ENCODE data around the gene ZBED3.

DNA sequence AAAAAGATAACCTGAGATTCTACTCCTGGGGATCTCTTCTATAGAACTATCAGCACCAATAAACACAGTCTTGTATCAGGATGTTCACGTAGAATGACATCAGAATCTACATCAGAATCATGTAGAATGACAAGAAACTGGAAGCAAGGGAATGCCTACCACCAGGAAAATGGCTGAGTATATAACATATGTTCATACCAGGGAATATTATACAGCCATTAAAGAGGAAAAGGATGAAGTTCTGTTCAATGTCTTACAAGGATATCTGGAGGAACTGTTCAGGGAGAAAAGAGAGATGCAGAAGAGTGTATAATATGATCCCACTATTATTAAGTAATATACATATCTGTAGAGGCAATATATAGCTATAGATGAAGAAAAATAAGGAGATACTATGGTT is 4.8 kb downstream of the ZBED3 start:
- TF ChIP-seq POLR2AphosphoS5 (IDR thresholded peaks at IDR 0.05; ENCODE audit: insufficient read depth, low read depth, low read length), result no peak
- TF ChIP-seq, protein P1, sequence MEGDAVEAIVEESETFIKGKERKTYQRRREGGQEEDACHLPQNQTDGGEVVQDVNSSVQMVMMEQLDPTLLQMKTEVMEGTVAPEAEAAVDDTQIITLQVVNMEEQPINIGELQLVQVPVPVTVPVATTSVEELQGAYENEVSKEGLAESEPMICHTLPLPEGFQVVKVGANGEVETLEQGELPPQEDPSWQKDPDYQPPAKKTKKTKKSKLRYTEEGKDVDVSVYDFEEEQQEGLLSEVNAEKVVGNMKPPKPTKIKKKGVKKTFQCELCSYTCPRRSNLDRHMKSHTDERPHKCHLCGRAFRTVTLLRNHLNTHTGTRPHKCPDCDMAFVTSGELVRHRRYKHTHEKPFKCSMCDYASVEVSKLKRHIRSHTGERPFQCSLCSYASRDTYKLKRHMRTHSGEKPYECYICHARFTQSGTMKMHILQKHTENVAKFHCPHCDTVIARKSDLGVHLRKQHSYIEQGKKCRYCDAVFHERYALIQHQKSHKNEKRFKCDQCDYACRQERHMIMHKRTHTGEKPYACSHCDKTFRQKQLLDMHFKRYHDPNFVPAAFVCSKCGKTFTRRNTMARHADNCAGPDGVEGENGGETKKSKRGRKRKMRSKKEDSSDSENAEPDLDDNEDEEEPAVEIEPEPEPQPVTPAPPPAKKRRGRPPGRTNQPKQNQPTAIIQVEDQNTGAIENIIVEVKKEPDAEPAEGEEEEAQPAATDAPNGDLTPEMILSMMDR (IDR thresholded peaks at IDR 0.05; ENCODE audit: extremely low read depth in 1 of 2, insufficient read depth in 1 of 2, low read depth in 1 of 2, low read length in 2 of 2), result no peak
- no peak for TF ChIP-seq EZH2 (IDR thresholded peaks at IDR 0.05; ENCODE audit: borderline replicate concordance, low read depth, low read length, severe bottlenecking)
- no peak for TF ChIP-seq POLR2A (IDR thresholded peaks at IDR 0.05; ENCODE audit: low read depth, low read length)
- TF ChIP-seq JUN (IDR thresholded peaks at IDR 0.05; ENCODE audit: borderline replicate concordance, insufficient read depth, insufficient read length, low read depth), result no peak
- TF ChIP-seq FOS (IDR thresholded peaks at IDR 0.05; ENCODE audit: borderline replicate concordance, insufficient read depth, low read length), result no peak
- TF ChIP-seq GATA2 (IDR thresholded peaks at IDR 0.05; ENCODE audit: insufficient read depth, insufficient read length, low read depth, low read length), result no peak
- no peak for TF ChIP-seq MYC (IDR thresholded peaks at IDR 0.05; ENCODE audit: low read depth, low read length)
- TF ChIP-seq, protein P2, sequence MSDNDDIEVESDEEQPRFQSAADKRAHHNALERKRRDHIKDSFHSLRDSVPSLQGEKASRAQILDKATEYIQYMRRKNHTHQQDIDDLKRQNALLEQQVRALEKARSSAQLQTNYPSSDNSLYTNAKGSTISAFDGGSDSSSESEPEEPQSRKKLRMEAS (IDR thresholded peaks at IDR 0.05; ENCODE audit: insufficient read depth, insufficient read length), result no peak

All from endothelial cell of umbilical vein (primary cell).